Gastroesophageal sphincter (tissue), 4 donors: ENCODE data around the gene MT1E. TPM values are rescaled to one million over a fixed set of nuclear protein-coding genes. Genes with fewer than 3 reads are reported as not detected.

Experiments used
- ATAC-seq: fragments of 150-250 bp; one replicate; pipeline ENCODE4 v1.9.1; 2016; ENCODE audit warnings: mild to moderate bottlenecking, moderate library complexity
- H3K27ac ChIP-seq, 4 donors: fragments of 200-600 bp; sonication (generic) in 3 of 4; 1 replicate in 3 of 4; 2 replicates in 1 of 4; pipeline ENCODE4 v1.5.1; 2016 to 2019
- H3K27me3 ChIP-seq: fragments of 200-600 bp; sonication (generic); one replicate; pipeline ENCODE4 v1.5.1; 2019
- H3K36me3 ChIP-seq, 2 donors: fragments of 200-600 bp; sonication (generic); one replicate each; pipeline ENCODE4 v1.5.1; 2019; ENCODE audit warnings: control low read depth in 1 of 2
- H3K4me1 ChIP-seq, 3 donors: fragments of 200-600 bp; sonication (generic); 1 replicate in 2 of 3; 2 replicates in 1 of 3; pipeline ENCODE4 v1.5.1; 2016 to 2019; ENCODE audit warnings: control low read depth in 2 of 3
- H3K4me3 ChIP-seq, 2 donors: fragments of 200-600 bp; sonication (generic); one replicate each; pipeline ENCODE4 v1.5.1; 2019; ENCODE audit warnings: mild to moderate bottlenecking in 1 of 2, moderate library complexity in 1 of 2
- H3K9me3 ChIP-seq, 3 donors: fragments of 200-600 bp; sonication (generic); one replicate each; pipeline ENCODE4 v1.5.1; 2017 to 2019; ENCODE audit warnings: control low read depth in 2 of 3
- EP300 ChIP-seq: sonication (generic); formaldehyde crosslinking; IDR thresholded peaks from one replicate; pipeline ENCODE4 v1.6.1; 2017; ENCODE audit warnings: antibody characterized with exemption, mild to moderate bottlenecking
- POLR2A ChIP-seq, 2 donors: fragments of 450-650 bp; IDR thresholded peaks; one replicate each; pipeline ENCODE4 v1.6.1; 2017; ENCODE audit warnings: antibody characterized with exemption in 2 of 2, mild to moderate bottlenecking in 2 of 2, moderate library complexity in 1 of 2
- POLR2AphosphoS5 ChIP-seq: sonication (generic); formaldehyde crosslinking; IDR thresholded peaks from one replicate; pipeline ENCODE4 v1.6.1; 2017; ENCODE audit warnings: antibody characterized with exemption
- WGBS, 2 donors: methylation state at CpG; one replicate each; pipeline ENCODE4 v1.1.5; 2018; ENCODE audit warnings: low coverage in 1 of 2; 5-methylcytosine and 5-hydroxymethylcytosine counted together
- total RNA-seq, 4 donors: library from RNA; depleted of rRNA; stranded (reverse); fragments of >200 nt; gene quantifications; one replicate each; pipeline ENCODE4 v1.1.0, GENCODE V29; 2016
- TF ChIP-seq, protein P1 (sequence below), 4 experiments: fragments of 200-600 bp in 2 of 4; fragments of 450-650 bp in 2 of 4; sonication (generic) in 1 of 4; IDR thresholded peaks; one replicate each; pipeline ENCODE4 v1.5.1; 2017 to 2019; ENCODE audit warnings: antibody characterized with exemption in 4 of 4, mild to moderate bottlenecking in 2 of 4, moderate library complexity in 2 of 4

The MT1E gene
- total RNA-seq, 4 donors from 2014 or later: 101 to 194 (median 144) TPM

DNA sequence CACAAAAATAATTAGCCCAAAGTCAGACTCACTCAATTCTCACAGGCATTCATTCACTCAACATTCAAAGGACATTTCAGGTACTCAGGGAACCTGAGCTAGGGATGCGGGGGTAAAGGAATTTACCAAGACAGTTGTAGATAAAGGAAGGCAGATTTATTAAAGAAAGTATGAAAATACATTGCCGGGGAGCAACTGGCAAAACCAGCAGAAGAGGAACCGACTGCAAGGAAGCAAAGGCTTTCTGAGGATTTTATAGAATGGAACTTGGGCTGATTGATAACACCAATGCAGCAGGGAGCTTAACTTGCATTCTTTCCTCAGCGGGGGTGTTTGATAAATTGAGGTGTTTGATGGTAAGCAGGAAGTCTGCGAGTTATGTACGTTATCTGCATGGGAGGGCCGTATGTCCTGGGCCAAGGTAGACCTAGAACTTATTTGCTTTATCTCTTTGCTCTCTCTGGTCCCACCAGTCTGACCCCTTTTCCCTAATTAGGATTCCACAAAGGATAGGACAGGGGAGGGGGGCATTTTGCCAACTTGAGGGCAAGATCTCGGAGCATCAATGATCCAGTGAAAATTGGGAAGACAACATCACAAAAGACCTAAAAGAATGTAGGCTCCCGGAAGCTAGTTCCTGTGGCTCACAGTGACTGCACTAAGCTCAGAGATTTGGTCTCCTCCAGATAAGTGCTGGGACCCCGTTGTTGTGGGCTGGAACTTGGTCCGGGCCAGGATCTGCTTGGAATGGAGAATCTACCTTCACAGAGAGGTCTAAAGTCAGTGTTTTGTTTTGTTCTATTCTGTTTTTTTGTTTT, 42.0 kb upstream of the MT1E start:
- Histone ChIP-seq H3K27ac (no peak overlapping the region), H3K4me3 (no peak overlapping the region), H3K27me3 (peaks cover 37% of the 10 kb centered on the region), H3K4me1 (no peaks in the 10 kb centered on the region), H3K36me3 (no peaks in the 10 kb centered on the region), H3K9me3 (no peaks in the 10 kb centered on the region)
- no peak for TF ChIP-seq POLR2A (IDR thresholded peaks at IDR 0.05)
- TF ChIP-seq, protein P1, sequence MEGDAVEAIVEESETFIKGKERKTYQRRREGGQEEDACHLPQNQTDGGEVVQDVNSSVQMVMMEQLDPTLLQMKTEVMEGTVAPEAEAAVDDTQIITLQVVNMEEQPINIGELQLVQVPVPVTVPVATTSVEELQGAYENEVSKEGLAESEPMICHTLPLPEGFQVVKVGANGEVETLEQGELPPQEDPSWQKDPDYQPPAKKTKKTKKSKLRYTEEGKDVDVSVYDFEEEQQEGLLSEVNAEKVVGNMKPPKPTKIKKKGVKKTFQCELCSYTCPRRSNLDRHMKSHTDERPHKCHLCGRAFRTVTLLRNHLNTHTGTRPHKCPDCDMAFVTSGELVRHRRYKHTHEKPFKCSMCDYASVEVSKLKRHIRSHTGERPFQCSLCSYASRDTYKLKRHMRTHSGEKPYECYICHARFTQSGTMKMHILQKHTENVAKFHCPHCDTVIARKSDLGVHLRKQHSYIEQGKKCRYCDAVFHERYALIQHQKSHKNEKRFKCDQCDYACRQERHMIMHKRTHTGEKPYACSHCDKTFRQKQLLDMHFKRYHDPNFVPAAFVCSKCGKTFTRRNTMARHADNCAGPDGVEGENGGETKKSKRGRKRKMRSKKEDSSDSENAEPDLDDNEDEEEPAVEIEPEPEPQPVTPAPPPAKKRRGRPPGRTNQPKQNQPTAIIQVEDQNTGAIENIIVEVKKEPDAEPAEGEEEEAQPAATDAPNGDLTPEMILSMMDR (IDR thresholded peaks at IDR 0.05): no peak
- TF ChIP-seq POLR2AphosphoS5: no peak
- TF ChIP-seq EP300: no peak
- no peak for ATAC-seq
- 53 to 76% methylated on average over 6 to 11 of the region's 11 CpGs for whole genome bisulfite sequencing, 2 donors

- H3K4me3 ChIP-seq: no peak overlapping the region
- H3K27me3 ChIP-seq: peaks cover 44% of the 10 kb centered on the region
- H3K4me1 ChIP-seq: peaks cover 0 to 6% (median 3%) of the 10 kb centered on the region in 3 donors
- ATAC-seq: no peak
- 72 to 100% methylated on average over 2 to 6 of the region's 11 CpGs for WGBS, 2 donors
- no peaks in the 10 kb centered on the region for H3K36me3 ChIP-seq
- no peak overlapping the region for H3K27ac ChIP-seq
- no peaks in the 10 kb centered on the region for H3K9me3 ChIP-seq
- TF ChIP-seq, protein P1 (IDR thresholded peaks at IDR 0.05): no peak
- TF ChIP-seq POLR2A (IDR thresholded peaks at IDR 0.05): no peak
- TF ChIP-seq POLR2AphosphoS5: no peak
- TF ChIP-seq EP300: no peak
Observed at GRCh38 chr16:56584276-56584675, 41.3 kb upstream of the MT1E start.

- no peak for ATAC-seq
- no peak for TF ChIP-seq EP300
- TF ChIP-seq, protein P1 (IDR thresholded peaks at IDR 0.05): no peak
- TF ChIP-seq POLR2A (IDR thresholded peaks at IDR 0.05): no peak
- TF ChIP-seq POLR2AphosphoS5: no peak
- WGBS, 2 donors: 21 to 42% methylated on average over 2 to 5 of the region's 9 CpGs
- Histone ChIP-seq H3K27me3 (peaks cover 61% of the 10 kb centered on the region), H3K27ac (peak overlapping the region in 1 of 4 donors; percentile 14), H3K4me1 (peaks cover 0 to 14% (median 7%) of the 10 kb centered on the region in 3 donors), H3K36me3 (no peaks in the 10 kb centered on the region), H3K9me3 (no peaks in the 10 kb centered on the region), H3K4me3 (peak overlapping the region in 1 of 2 donors; percentile 52)
Observed at GRCh38 chr16:56588781-56589140, 36.8 kb upstream of the MT1E start.

- Histone ChIP-seq H3K27ac (peak within 1 kb of the TSS in 1 of 4 donors; percentile 14), H3K27me3 (peaks cover 58% of the 10 kb centered on the region), H3K36me3 (no peaks in the 10 kb centered on the region), H3K9me3 (peaks cover 0 to 6% (median 0%) of the 10 kb centered on the region in 3 donors), H3K4me1 (peaks cover 0 to 14% (median 7%) of the 10 kb centered on the region in 3 donors), H3K4me3 (peak within 1 kb of the TSS in 1 of 2 donors; percentile 52)
- no peak for ATAC-seq
- no peak for TF ChIP-seq POLR2A (IDR thresholded peaks at IDR 0.05)
- TF ChIP-seq EP300: no peak
- TF ChIP-seq POLR2AphosphoS5: no peak
- TF ChIP-seq, protein P1 (IDR thresholded peaks at IDR 0.05): no peak
- WGBS, 2 donors: 5 to 6% methylated on average over 7 to 10 of the region's 87 CpGs
Observed at GRCh38 chr16:56589141-56590039, 36.2 kb upstream of the MT1E start, which contains the start of gene MT3. TSS of gene MT3 (plus strand) at chr16:56589528. CDS start at chr16:56589591, 63 bp downstream.
